GM19455 (cell line): ENCODE results near the gene MACIR.

ENCODE experiments used
- ATAC-seq: cut with Tn5 transposase; IDR thresholded peaks from one replicate; pipeline ENCODE4 v1.9.1; 2021; ENCODE audit not compliant: unreplicated experiment

The MACIR gene

DNA sequence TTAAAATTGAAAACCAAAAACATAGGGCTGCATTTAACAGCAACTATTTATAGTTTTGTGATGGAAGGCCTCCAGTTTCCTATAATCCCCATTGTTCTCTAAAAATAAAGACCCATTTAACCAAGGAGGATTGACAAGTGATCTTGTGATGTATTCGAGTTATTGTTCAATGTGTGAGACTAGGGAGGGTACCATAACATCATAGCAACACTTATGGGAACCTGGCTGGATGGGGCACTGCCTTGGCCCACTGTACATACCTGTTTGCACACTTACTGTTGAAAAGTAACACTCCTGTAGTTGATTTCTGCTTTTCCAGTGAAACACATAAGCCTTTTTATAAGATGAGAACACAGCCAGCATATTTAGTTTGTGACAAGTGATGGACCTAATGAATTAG lies 32.3 kb downstream of the MACIR start:
- no peak for ATAC-seq

DNA sequence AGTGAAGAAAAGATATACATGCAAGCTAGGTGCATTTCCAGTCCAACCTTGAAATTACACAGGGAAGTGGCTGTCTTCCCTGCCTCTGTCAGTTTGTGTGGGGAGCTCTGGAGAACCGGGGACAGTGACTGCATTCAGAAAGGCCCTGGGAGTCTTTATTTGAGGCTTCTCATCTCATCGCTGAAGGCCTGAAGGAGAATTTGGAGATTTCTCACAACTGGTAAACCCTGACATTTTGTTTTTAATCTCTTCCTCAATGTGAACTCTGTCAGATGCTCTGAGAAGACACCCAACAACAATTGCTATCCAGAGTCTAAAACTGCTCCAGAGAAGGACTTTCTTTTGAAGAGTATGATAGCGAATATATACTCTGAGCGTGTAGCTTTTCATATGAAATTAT lies 33.0 kb downstream of the MACIR start:
- no peak for ATAC-seq

GRCh38 chr5:103293099-103293498 lies 34.5 kb downstream of the MACIR start:
- no peak for ATAC-seq

- ATAC-seq: no peak
Observed at GRCh38 chr5:103293719-103294118, 35.2 kb downstream of the MACIR start.

GRCh38 chr5:103294906-103295305 lies 36.3 kb downstream of the MACIR start:
- ATAC-seq: no peak

- no peak for ATAC-seq
Observed at GRCh38 chr5:103295424-103295823, 36.9 kb downstream of the MACIR start.

DNA sequence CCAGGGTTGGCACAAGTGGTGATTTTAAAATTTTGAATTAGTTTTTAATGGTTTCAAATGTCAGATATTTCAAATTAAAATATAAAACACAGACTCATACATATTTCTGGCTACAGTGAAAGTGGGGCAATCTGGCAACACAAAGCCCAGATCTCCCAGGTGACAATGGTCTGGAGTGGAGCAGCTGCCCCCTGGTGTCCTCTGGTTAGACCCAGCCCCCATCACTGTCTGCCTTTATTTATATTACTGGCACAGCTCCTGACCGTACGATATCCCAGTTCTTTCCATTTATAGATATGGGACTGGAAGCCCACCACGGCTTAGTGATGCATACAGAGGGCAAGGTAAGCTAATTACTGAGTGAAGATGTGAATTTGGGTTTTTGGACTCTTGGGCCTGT lies 37.3 kb downstream of the MACIR start:
- no peak for ATAC-seq

- ATAC-seq: no peak
Observed at GRCh38 chr5:103298117-103298516, 39.6 kb downstream of the MACIR start.

DNA sequence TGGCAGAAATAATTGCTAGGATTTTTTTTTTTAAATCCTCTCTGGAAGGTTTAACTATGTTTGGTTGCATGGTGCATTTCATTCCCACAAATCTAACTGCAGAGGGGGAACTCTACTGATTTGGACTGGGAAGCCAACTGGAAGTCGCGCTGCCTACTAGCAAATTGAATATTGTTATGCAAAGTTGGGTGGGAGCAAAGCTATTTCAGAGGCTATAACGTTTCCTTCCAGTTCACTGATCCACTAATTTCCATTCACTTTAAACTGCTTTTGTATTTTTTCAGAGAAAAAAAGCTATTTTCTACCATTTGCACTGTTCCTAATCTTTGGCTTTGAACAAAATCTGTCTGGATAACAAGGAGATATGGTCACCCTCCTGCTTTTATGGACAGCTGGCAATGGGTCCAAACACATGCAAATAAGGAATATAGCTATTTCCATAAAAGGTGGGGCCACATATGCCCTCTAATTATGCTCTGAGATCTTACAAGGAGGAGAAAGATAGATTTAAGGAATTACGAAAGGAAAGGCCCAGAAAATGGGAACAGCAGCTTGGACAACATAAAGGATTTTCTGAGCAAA lies 40.1 kb downstream of the MACIR start:
- no peak for ATAC-seq

DNA sequence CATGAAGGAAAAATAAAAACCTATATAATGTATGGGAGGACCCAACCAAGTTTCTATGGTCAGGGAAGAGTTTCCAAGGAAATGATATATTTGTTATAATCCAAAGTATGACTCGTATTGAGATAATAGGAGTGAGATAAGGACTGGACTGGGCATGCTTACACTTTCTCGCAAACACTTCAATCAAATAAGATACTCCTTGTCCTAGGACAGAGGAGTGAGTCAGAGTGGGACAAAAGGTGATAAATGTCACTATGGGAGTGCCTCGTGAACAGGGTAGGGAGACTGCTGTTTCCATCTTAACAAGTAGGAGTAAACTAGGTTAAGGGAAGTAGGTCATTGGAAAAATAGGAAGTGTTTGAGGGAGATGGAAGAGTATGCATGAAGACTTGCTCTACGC lies 47.2 kb downstream of the MACIR start:
- ATAC-seq: no peak

DNA sequence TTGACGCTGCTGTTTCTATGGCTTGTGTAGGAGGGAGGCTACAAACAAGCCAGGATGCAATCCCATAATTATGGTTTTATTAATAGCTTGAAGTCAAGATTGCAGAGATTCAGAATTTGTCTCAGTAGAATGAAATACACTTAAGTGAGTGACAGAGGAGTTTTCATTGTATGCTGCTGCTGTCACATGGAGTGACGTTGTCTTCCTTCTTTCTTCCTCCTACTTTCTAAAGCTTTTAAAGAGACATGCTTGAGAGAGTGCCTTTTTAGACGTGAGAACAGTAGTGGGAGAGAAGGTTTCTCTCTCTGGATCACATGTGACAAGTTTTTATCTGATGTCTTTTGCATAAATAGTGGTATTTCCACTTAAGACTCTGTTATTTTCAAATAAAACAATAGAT lies 48.9 kb downstream of the MACIR start:
- no peak for ATAC-seq

GRCh38 chr5:103308774-103309173 lies 50.2 kb downstream of the MACIR start:
- no peak for ATAC-seq

GRCh38 chr5:103313056-103313455 lies 54.5 kb downstream of the MACIR start:
- ATAC-seq: no peak

DNA sequence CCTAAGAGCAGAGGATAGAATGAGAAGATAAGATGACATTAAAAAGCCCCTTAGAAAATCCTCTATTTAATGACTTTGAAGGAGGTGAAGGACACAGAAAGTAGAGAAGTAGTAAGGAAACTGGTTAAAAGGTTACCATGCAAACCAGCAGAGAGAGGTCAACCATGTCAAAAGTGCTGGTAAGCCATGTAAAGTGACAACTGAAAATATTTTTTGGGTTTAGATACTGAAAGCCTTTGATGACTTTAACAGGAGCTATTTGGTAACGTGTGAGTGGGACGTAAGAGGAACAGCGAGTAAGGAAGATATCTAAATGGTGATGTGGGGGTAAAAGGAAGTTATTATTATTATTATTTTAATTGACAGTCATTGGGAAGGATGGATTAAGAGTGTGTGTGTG lies 56.9 kb downstream of the MACIR start:
- ATAC-seq: no peak

- no peak for ATAC-seq
Observed at GRCh38 chr5:103327451-103327850, 68.9 kb downstream of the MACIR start.

GRCh38 chr5:103327893-103328292 lies 69.3 kb downstream of the MACIR start:
- ATAC-seq: no peak
